CD4-positive, alpha-beta T cell treated with Interleukin-4 for 4 hours (primary cell): ENCODE results near the gene ZNF511.
"Not testable (repeated sequence)": the region's sequence is repeated elsewhere in the genome, so short reads cannot be mapped to it uniquely, and the experiment has no call there.

Source experiments
- DNase-seq: peaks from one replicate; pipeline ENCODE4 v3.0.0-alpha.2; 2020

ZNF511 gene, protein sequence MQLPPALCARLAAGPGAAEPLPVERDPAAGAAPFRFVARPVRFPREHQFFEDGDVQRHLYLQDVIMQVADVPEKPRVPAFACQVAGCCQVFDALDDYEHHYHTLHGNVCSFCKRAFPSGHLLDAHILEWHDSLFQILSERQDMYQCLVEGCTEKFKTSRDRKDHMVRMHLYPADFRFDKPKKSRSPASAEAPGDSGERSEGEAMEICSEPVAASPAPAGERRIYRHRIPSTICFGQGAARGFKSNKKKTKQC

GRCh38 chr10:133308421-133309099 lies at the start of gene ZNF511, which contains the start of gene TUBGCP2:
Gene ZNF511 (plus strand): TSS chr10:133308914. CDS start chr10:133308944, 30 bp downstream.
Gene TUBGCP2 (minus strand): TSS chr10:133308872. CDS start chr10:133302941, 5,931 bp downstream.
- DNase-seq: peak; percentile 85

DNA sequence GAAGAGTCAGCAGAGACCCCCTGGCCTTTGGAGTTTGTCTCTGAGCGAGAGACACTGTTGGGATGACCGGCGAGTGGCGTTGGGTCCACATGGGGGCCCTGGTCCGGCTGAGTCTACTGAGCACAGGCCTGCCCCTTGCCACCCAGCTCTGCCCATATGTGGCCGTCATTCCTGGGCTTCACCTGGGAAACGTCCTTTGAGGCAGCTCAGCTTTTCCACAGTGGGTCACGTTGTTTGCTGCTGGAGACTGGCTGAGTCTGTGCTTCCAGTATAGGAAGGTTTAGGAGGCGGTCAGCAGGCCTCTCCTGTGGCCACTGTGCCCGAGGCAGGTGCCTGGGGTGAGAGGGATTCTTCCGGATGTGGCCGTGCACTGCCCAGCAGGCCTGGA lies 49.1 kb upstream of the ZNF511 start:
- no peak for DNase-seq

- peak; percentile 75 for DNase-seq
These were observed 47.6 kb upstream of the ZNF511 start for GRCh38 chr10:133260895-133261725.

- peak; percentile 85 for DNase-seq
These were observed 46.9 kb upstream of the ZNF511 start for GRCh38 chr10:133261726-133262325.

GRCh38 chr10:133262696-133263095 lies 46.0 kb upstream of the ZNF511 start:
- DNase-seq: no peak

DNA sequence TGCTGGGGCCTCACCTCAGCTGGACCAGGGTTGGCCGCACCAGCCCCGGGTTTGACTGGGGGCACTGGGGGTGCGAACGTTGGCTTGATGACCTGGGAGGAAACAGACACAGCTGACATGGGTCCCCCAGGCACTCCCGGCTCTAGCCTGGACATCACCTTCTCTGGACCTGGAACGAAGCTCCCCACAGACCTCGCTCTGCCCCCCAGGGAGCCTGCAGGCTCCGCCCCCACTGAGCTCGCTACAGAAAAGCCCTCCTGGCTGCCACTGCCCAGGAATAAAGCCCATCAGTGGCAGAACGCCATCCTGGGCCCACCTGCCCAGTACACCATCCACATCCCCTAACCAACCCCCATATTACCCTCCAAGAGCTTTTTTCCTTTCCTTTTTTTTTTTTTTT lies 45.0 kb upstream of the ZNF511 start:
- DNase-seq: no peak

DNA sequence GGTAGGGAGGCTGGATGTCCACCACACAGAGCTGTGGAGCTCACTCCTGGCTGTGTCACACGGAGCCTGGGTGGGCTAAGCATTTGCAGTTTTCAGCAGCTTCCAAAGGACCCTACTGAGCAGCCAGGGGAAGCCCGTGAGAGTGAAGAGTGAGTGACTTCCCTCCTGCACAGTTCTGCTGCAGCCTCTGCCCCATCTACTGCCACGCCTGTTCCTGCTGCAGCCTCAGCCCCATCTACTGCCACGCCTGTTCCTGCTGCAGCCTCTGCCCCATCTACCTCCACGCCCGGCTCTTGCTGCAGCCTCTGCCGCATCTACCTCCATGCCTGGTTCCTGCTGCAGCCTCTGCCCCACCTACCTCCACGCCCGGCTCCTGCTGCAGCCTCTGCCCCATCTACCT lies 44.3 kb upstream of the ZNF511 start:
- peak; percentile 74 for DNase-seq

DNA sequence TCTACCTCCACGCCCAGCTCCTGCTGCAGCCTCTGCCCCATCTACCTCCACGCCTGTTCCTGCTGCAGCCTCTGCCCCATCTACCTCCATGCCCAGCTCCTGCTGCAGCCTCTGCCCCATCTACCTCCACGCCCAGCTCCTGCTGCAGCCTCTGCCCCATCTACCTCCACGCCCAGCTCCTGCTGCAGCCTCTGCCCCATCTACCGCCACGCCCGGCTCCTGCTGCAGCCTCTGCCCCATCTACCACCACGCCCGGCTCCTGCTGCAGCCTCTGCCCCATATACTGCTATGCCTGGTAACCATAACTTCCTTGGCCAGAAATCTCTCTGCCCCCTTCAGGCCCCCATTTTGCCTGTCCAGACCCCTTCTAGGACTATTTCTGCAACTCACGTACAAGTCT lies 43.7 kb upstream of the ZNF511 start:
- DNase-seq: not testable (repeated sequence)

GRCh38 chr10:133266056-133266795 lies 42.5 kb upstream of the ZNF511 start:
- no peak for DNase-seq

- no peak for DNase-seq
These were observed 41.4 kb upstream of the ZNF511 start for GRCh38 chr10:133267293-133267692.

DNA sequence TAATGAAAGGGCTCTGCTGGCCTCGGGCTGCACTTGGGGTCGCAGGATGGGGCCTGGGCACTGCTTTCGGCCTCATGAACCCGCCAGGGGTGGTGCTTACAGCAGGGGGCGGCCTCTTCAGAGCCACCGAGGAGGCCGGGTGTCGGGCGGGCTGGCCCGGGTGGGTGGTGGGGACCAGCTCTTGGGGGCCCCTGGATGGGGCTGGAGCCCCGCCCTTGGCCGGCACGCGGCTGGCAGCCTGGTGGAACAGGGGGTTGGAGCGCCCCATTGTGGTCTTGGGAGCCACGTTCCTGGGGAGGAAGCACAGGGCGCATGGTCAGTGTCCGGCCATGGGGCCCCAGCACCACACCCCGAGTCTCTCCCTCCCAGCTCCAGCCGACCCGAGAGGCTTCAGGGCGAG lies 40.9 kb upstream of the ZNF511 start:
- DNase-seq: no peak

GRCh38 chr10:133268532-133268931 lies 40.2 kb upstream of the ZNF511 start:
- no peak for DNase-seq

- DNase-seq: no peak
These were observed 39.3 kb upstream of the ZNF511 start for GRCh38 chr10:133269367-133269766.

GRCh38 chr10:133270204-133270603 lies 38.5 kb upstream of the ZNF511 start:
- DNase-seq: no peak

DNA sequence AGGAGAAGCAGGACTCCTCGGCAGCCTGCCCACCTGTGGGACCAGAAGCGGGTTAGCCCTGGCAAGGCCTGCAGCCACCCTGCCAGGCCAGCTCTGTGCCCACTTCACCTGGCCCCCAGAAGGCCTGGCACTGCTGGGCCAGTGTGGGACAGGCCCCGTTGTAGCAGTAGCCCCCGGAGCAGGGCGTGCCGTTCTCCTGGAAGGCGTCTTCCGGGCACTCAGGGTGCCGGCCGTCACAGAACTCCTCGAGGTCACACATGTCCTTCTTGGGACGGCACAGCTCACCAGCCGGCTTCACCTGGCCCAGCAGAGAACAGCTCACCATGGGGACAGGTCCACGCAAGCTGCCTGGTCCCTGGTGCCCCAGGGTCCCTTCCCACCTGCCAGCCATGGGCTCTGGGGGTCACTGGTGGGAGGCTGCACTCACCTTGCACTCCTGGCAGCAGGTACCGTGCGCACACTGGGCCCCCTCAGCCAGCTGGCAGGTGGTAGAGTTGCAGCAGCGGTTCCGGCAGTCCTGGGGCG lies 37.9 kb upstream of the ZNF511 start:
- DNase-seq: no peak

GRCh38 chr10:133271521-133272300 lies 37.0 kb upstream of the ZNF511 start:
- no peak for DNase-seq

- DNase-seq: no peak
These were observed 36.3 kb upstream of the ZNF511 start for GRCh38 chr10:133272301-133272963.

GRCh38 chr10:133272964-133273420 lies 35.7 kb upstream of the ZNF511 start:
- no peak for DNase-seq

GRCh38 chr10:133273534-133274143 lies 35.1 kb upstream of the ZNF511 start:
- no peak for DNase-seq
